HG03432 (cell line): Measurements from ENCODE around the gene RPTN.
"Not testable (repeated sequence)": the region's sequence is repeated elsewhere in the genome, so short reads cannot be mapped to it uniquely, and the experiment has no call there.

ENCODE experiments used
- ATAC-seq: cut with Tn5 transposase; IDR thresholded peaks from one replicate; pipeline ENCODE4 v1.9.1; 2021; ENCODE audit warnings: mild to moderate bottlenecking, moderate library complexity; ENCODE audit not compliant: unreplicated experiment

RPTN gene

GRCh38 chr1:152165286-152166077 lies 6.5 kb upstream of the RPTN start:
- no peak for ATAC-seq

DNA sequence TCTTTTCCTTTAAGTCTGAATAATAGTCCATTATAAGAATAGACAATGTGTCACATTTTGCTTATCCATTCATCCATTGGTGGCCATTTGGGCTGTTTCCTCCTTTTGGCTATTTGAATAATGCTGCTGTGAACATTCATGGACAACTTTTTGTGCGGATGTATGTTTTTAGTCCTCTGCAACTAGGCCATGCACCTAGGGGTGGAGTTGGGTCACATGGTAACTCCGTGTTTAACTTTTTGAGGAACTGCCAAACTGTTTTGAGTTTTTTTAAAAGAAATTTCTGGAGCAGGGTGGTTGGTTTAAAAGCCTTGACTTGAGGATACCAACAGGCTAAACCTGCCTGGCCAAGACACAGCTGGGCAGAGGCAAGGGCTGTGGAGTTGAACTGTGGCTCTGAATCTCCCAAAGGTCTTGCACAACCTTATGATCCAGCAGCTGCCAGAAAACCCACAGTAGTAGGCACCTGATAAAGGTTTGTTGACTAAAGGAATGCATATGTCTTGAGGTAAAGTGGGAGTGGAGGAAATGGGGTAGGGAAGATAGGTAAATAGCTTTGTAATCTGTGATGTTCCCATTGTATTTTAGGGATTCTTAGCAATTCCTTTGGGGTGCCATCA lies 5.6 kb upstream of the RPTN start:
- no peak for ATAC-seq

GRCh38 chr1:152162792-152163463 lies 3.9 kb upstream of the RPTN start:
- no peak for ATAC-seq

DNA sequence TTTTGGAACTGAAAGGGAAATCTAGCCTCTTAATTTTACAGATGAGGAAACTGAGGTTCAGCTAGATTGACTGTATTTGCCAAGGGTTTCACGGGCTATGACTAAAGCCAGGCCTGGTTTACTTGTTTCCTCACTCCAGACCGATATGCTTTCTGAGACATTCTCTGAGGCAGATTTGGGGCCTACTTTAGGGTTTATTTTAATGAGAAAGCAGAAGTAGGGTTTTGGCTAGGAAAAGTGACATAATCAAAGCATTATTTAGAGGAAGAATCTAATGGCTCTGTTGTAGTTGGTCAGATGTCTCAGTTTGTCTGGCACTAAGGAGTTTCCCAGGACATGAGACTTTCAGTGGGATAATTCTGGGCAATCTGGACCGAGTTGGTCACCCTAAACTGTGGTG lies 1.5 kb upstream of the RPTN start:
- ATAC-seq, result no peak

- no peak for ATAC-seq
Measured at GRCh38 chr1:152153996-152154395, 5.0 kb downstream of the RPTN start.

GRCh38 chr1:152151646-152152045 lies 7.4 kb downstream of the RPTN start:
- ATAC-seq, result no peak

- no peak for ATAC-seq
Measured at GRCh38 chr1:152148981-152149380, 10.0 kb downstream of the RPTN start.

GRCh38 chr1:152148051-152148450 lies 11.0 kb downstream of the RPTN start:
- no peak for ATAC-seq

DNA sequence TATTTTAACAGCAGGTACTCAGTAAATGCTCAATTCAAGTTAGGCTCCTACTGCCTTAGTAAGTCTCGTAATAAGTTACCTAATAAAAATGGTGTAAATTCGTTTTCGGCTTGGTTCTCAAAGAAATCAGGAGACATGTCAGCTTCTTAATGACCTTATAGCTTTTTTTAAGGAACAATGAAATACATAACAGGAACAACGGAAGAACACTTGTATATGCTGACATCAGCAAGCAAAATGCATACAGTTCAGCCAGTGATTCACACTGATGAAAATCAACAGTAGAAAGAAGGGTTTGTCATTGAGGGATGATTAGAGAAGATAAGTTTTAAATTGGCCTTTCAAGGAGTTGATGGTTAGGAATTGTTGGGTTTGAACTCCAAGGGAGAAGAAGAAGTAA lies 13.3 kb downstream of the RPTN start:
- ATAC-seq, result no peak

GRCh38 chr1:152144674-152145183 lies 14.3 kb downstream of the RPTN start:
- ATAC-seq, result not testable (repeated sequence)

- ATAC-seq, result peak; percentile 77
Measured at GRCh38 chr1:152143150-152143887, 15.7 kb downstream of the RPTN start.

DNA sequence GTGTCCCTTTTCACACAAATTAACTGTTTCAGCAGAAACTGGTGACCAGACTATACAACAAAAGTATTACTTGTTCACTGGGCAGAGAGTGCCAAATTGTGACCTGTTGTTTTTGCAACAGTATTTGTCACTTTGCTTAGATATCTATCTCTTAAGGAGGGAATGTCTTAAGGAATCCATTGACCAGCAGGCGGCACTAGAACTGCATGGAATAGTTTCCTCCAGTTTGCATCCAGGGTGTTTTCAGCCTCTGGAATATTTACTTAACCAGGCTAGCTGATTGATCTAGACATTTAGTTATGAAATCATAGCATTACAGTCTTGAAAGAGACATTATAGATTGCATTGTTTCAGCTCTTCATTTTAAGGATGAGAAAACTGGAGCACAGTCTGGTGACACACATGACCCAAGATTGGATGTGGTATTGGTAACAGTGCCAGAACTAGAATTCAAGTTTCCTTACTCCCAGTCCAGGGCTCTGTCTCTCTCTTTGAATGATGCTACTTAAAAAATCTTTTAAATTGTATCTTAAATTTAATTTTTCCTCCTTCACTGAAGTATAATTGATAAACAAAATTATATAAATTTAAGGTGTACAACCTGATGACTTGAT lies 16.9 kb downstream of the RPTN start:
- no peak for ATAC-seq

- ATAC-seq, result no peak
Measured at GRCh38 chr1:152137215-152137614, 21.8 kb downstream of the RPTN start.

DNA sequence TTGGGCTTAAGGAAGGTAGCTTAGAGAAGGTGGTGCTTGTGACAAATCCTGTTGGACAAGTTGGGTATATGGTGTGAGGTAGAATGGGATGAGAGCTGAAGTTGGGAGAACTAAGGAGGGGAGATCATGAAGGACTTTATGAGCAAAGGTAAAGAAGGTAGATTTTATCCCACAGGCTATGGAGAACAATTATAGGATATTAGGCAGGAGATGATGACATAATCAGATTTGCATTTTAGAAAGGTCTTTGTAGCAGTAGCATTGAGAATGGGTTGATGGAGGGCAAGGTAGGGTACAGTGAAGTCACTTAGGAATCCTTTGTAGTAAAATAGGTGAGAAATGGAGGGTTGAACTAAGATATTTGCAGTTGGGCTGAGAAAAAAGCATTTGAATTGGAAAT lies 28.8 kb downstream of the RPTN start:
- no peak for ATAC-seq

DNA sequence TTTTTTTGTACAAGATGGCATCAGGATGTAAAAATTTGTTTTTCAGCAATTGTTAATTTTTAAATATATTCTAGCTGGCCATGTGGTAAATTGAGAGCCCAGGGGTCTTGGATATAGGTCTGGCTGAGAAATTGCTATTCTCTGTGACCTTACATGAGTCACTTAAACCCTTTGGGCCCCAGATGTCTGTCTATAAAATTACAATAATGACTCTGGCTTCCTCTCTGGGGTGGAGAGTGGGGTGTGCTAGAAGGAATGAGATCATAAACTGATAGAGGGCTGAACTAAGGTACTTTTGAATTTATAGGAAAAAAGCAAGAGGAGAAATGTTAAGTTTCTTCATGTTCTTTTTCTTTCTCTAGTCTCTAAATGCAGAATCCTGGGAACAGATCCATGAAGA lies 31.4 kb downstream of the RPTN start:
- ATAC-seq, result no peak

GRCh38 chr1:152125834-152126443 lies 33.1 kb downstream of the RPTN start:
- ATAC-seq, result no peak

GRCh38 chr1:152118915-152119314 lies 40.1 kb downstream of the RPTN start:
- ATAC-seq, result no peak

DNA sequence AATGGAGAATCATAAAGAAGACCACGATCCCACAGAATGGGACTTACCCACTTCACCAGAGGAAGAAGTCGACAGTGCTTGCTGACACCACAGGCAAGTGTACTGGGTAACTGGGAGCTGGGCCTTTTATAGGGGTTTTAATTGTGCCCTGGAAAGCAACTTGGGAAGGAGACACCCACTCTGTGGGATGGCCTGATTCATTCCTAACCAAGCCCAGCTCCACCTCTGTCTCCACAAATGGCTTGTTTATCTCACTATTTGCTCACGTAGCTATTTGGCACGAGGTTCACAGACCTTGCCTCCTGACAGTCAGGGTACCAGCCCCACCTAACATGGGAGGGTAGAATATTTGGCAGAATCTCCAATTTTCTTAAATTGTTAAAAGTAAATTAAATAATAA lies 43.7 kb downstream of the RPTN start, which contains the start of gene TCHH:
TSS of gene TCHH (minus strand) at position 101 of the 400 bp plus-strand sequence. CDS start 1,364 bp downstream, outside the sequence.
- ATAC-seq, result no peak

DNA sequence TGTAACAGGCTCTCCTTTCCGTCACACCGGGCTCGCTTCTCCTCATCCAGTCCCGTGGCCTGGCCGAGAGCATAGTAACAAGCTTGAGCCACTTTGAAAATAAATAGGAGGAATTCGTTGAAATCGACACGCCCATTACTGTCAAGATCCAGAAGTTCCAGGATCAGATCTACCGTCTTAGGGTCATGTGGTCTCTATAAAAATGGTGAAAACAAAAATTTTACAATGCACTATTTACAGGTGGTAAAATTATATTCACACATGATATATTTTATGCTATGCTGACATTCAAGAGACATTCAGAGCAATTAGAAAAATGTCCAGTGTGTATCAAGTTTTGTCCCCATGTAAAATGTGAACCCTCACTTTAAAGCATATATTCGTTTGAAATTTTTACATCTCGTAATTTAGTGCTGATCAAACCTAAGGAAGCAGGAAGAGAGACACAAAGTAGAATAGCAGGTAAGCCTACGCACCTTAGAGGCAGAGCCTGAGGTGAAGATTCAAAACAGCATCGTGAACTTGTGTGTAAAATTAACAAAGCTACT lies 46.1 kb downstream of the RPTN start:
- no peak for ATAC-seq
